ENCODE results near the gene IVNS1ABP. TPM values are rescaled to one million over a fixed set of nuclear protein-coding genes. Genes with fewer than 3 reads are reported as not detected.
"Not testable (repeated sequence)": the region's sequence is repeated elsewhere in the genome, so short reads cannot be mapped to it uniquely, and the experiment has no call there.

Gene IVNS1ABP
- 10 to 100 TPM; 18.3 to 38.1 (median 32.3) TPM for total RNA-seq

DNA sequence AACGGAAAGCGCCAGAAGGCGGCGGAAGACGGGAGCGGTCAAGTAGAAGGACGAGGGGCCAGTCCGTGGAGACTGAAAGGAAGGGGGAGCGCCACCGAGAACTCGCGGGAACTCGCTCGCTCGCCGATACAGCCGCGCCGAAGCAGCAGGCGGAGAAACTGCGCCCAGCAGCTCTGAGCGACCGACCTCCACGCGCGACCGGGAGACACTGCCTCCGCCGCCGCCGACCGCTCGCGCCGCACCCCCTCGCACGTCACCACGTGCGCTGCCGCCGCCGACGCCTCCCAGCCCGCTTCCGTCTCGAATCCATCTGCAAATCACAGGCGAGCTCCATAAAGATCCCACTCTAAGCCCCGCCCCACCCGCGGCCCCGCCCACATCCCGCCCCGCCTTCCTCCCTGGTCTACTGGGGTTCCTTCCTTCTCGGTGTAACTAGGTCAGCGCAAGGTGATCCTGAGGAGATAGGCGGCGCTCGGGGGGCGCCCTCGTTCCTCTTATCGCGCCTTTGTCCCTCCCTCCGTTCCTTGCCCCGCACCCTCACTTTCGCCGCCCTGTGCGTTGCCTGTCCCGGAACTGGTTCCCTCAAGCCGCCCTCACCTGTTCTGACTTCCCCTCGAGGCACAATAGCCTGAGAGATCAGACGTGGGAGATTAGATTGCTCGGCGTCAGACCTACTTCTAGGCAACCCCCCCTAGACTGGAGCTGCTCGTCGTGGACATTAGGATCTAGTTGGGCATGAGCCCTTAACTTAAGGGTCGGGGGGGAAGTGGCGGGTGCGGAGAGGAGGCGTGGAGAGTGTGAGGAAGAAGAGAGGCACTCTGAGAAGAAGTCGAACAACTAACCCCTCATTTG lies at the start of gene IVNS1ABP:
IVNS1ABP (minus strand) TSS at position 210 of the 852 bp plus-strand sequence. CDS start 7,750 bp downstream, outside the sequence.
- peaks cover 25 to 46% of the 10 kb centered on the region in 2 donors for H3K4me1 ChIP-seq
- ATAC-seq (peak; percentile 90 to 91), DNase-seq (peak; percentile 93 to 95)
- H3K4me3 ChIP-seq = peak within 1 kb of the TSS; percentile 75 to 95 (median 82)
- H3K36me3 ChIP-seq = no peaks in the 10 kb centered on the region
- H3K27ac ChIP-seq = peak within 1 kb of the TSS; percentile 94 to 99 (median 98)
- in situ Hi-C loops (cut with MboI; ENCODE audit: low sequenced_read_pairs in 4 of 4) (loop anchor here in 2 of 4 donors (10.0 to 25.0 kb wide), 2 partner anchors 162 to 1045 kb away; partner anchors contain the start of genes SWT1 (in 1 of the 2) and TRMT1L (in 1 of the 2)), intact Hi-C loops (cut with DNase I; ENCODE audit: low total_unique reads) (loop anchor here (1.0 to 10.0 kb wide), 4 partner anchors 160 to 562 kb away; partner anchors contain the start of genes EDEM3 and SWT1)
- no peaks in the 10 kb centered on the region for H3K9me3 ChIP-seq
- H3K27me3 ChIP-seq = no peaks in the 10 kb centered on the region
- TF ChIP-seq POLR2A (IDR thresholded peaks at IDR 0.05) = peak; percentile 95 to 98
- TF ChIP-seq, protein P1, sequence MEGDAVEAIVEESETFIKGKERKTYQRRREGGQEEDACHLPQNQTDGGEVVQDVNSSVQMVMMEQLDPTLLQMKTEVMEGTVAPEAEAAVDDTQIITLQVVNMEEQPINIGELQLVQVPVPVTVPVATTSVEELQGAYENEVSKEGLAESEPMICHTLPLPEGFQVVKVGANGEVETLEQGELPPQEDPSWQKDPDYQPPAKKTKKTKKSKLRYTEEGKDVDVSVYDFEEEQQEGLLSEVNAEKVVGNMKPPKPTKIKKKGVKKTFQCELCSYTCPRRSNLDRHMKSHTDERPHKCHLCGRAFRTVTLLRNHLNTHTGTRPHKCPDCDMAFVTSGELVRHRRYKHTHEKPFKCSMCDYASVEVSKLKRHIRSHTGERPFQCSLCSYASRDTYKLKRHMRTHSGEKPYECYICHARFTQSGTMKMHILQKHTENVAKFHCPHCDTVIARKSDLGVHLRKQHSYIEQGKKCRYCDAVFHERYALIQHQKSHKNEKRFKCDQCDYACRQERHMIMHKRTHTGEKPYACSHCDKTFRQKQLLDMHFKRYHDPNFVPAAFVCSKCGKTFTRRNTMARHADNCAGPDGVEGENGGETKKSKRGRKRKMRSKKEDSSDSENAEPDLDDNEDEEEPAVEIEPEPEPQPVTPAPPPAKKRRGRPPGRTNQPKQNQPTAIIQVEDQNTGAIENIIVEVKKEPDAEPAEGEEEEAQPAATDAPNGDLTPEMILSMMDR (IDR thresholded peaks at IDR 0.05 in 4 of 5, conservative IDR thresholded peaks at IDR 0.05 in 1 of 5) = peak in 2 of 5 experiments; percentile 6 to 37

DNA sequence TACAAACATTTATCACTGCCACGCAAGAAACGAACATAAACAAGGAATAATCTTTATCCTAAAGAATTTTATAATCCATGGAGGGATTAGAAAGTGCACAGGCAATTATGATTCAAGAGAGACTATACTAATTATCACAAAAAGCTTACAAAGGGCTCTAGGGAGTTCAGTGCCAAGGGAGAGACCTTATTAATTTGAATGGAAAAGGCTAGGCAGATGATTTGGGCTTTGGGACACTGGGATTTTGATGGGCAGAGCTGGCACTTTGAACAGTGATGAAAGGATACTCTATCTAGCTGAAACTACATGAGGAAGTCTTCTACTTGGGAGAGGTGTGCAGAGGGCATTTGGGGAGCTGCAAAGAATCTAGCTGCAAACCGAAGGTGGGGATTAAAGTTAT lies 48.9 kb upstream of the IVNS1ABP start:
- TF ChIP-seq, protein P1 (IDR thresholded peaks at IDR 0.05 in 4 of 5, conservative IDR thresholded peaks at IDR 0.05 in 1 of 5) = no peak
- TF ChIP-seq POLR2A (IDR thresholded peaks at IDR 0.05) = no peak
- Histone ChIP-seq H3K27ac (no peak overlapping the region), H3K9me3 (no peaks in the 10 kb centered on the region), H3K4me3 (no peak overlapping the region), H3K36me3 (no peaks in the 10 kb centered on the region), H3K27me3 (no peaks in the 10 kb centered on the region), H3K4me1 (no peaks in the 10 kb centered on the region)
- intact Hi-C loops (cut with DNase I; ENCODE audit: low total_unique reads) = no loop called here
- ATAC-seq (no peak), DNase-seq (no peak)
- in situ Hi-C loops (cut with MboI; ENCODE audit: low sequenced_read_pairs in 4 of 4) = no loop called here

DNA sequence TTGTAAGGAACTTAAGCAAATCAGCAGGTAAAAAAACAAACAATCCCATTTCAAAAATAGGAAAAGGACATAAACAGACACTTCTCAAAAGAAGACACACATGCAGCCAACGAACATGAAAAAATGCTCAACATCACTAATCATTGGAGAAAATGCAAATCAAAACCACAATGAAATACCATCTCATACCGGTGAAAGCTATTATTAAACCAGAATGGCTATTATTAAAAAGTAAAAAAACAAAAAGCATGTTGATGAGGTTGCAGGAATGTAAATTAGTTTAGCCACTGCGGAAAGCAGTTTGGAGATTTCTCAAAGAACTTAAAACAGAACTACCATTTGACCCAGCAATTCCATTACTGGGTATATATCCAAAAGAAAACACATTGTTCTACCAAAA lies 47.5 kb upstream of the IVNS1ABP start:
- H3K9me3 ChIP-seq; intact Hi-C loops (cut with DNase I; ENCODE audit: low total_unique reads); H3K27me3 ChIP-seq; in situ Hi-C loops (cut with MboI; ENCODE audit: low sequenced_read_pairs in 4 of 4); H3K4me1 ChIP-seq; ATAC-seq; DNase-seq; H3K36me3 ChIP-seq; H3K4me3 ChIP-seq; H3K27ac ChIP-seq: not testable (repeated sequence)

DNA sequence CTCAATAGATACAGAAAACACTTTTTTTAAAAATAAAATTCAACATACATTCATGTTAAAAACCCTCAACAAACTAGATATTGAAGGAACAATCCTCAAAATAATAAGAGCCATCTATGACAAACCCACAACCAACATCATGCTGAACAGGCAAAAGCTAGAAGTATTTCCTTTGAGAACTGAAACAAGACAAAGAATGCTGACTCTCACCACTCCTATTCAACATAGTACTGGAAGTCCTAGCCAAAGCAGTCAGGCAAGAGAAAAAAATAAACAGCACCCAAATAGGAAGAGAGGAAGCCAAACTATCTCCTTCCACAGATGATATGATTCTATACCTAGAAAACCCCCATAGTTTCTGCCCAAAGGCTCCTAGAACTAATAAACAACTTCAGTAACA lies 46.2 kb upstream of the IVNS1ABP start:
- DNase-seq (no peak), ATAC-seq (no peak)
- intact Hi-C loops (cut with DNase I; ENCODE audit: low total_unique reads) (no loop called here), in situ Hi-C loops (cut with MboI; ENCODE audit: low sequenced_read_pairs in 4 of 4) (no loop called here)
- no peaks in the 10 kb centered on the region for H3K27me3 ChIP-seq
- no peak for TF ChIP-seq POLR2A (IDR thresholded peaks at IDR 0.05)
- TF ChIP-seq, protein P1 (IDR thresholded peaks at IDR 0.05 in 4 of 5, conservative IDR thresholded peaks at IDR 0.05 in 1 of 5) = no peak
- no peaks in the 10 kb centered on the region for H3K36me3 ChIP-seq
- no peaks in the 10 kb centered on the region for H3K9me3 ChIP-seq
- no peak overlapping the region for H3K4me3 ChIP-seq
- no peak overlapping the region for H3K27ac ChIP-seq
- no peaks in the 10 kb centered on the region for H3K4me1 ChIP-seq

DNA sequence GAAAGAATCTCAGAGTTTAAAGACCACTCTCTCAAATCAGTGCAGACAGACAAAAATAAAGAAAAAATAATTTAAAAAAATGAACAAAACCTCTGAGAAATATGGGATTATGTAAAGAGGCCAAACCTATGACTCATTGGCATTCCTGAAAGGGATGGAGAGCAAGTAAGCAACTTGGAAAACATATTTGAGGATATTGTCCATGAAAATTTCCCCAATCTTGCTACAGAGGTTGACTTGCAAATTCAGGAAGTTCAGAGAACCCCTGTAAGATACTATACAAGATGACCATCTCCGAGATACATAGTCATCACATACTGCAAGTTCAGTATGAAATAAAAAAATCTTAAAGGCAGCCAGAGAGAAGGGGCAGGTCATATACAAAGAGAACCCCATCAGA lies 43.7 kb upstream of the IVNS1ABP start:
- intact Hi-C loops (cut with DNase I; ENCODE audit: low total_unique reads) (no loop called here), in situ Hi-C loops (cut with MboI; ENCODE audit: low sequenced_read_pairs in 4 of 4) (no loop called here)
- ATAC-seq (no peak), DNase-seq (no peak)
- Histone ChIP-seq H3K4me1 (no peaks in the 10 kb centered on the region), H3K36me3 (no peaks in the 10 kb centered on the region), H3K27me3 (no peaks in the 10 kb centered on the region), H3K4me3 (no peak overlapping the region), H3K9me3 (no peaks in the 10 kb centered on the region), H3K27ac (no peak overlapping the region)
- no peak for TF ChIP-seq POLR2A (IDR thresholded peaks at IDR 0.05)
- TF ChIP-seq, protein P1 (IDR thresholded peaks at IDR 0.05 in 4 of 5, conservative IDR thresholded peaks at IDR 0.05 in 1 of 5) = no peak
